ENCODE results near the gene ANKRD62.

GRCh38 chr18:12076424-12077140, 17.1 kb upstream of the ANKRD62 start:
- TF ChIP-seq CTCF (conservative IDR thresholded peaks at IDR 0.05; ENCODE audit: low read depth, low read length) (no peak), EZH2 (IDR thresholded peaks at IDR 0.05; ENCODE audit: borderline replicate concordance, low read depth, low read length, poor library complexity, severe bottlenecking) (no peak)
